Neural crest cell (in vitro differentiated cells): ENCODE results near the gene CMPK1. TPM values are rescaled to one million over a fixed set of nuclear protein-coding genes. Genes with fewer than 3 reads are reported as not detected.

Experiments
- DNase-seq: peaks from one replicate; pipeline ENCODE4 v3.0.0; 2021; ENCODE audit warnings: low read depth, mixed read lengths, low spot score
- H3K27ac Mint-ChIP-seq: one replicate; pipeline ENCODE4 v1.8.0; 2021; ENCODE audit warnings: mild to moderate bottlenecking, mixed read lengths; ENCODE audit not compliant: unreplicated experiment
- H3K27me3 Mint-ChIP-seq: 2 replicates; pipeline ENCODE4 v1.8.0; 2021; ENCODE audit warnings: low read depth, mild to moderate bottlenecking, mixed read lengths
- H3K36me3 Mint-ChIP-seq: 2 replicates; pipeline ENCODE4 v1.8.0; 2021; ENCODE audit warnings: low read depth, mild to moderate bottlenecking, mixed read lengths
- H3K4me1 Mint-ChIP-seq: 2 replicates; pipeline ENCODE4 v1.8.0; 2021; ENCODE audit warnings: mixed read lengths
- H3K4me3 Mint-ChIP-seq: one replicate; pipeline ENCODE4 v1.8.0; 2021; ENCODE audit warnings: mild to moderate bottlenecking, mixed read lengths
- H3K9me3 Mint-ChIP-seq: 2 replicates; pipeline ENCODE4 v1.8.0; 2021; ENCODE audit warnings: mixed read lengths
- CTCF ChIP-seq: fragments of 200-600 bp; sonication (generic); conservative IDR thresholded peaks from 2 replicates; pipeline ENCODE4 v1.5.0; 2021; ENCODE audit warnings: antibody characterized with exemption, mild to moderate bottlenecking
- total RNA-seq: library from RNA; stranded (reverse); gene quantifications from 2 replicates; pipeline ENCODE4 v1.2.1, GENCODE V29; 2021

Gene CMPK1
- total RNA-seq, 1 donor from 2014 or later: 59.3 TPM

GRCh38 chr1:47388030-47388890 lies 54.7 kb downstream of the CMPK1 start:
- TF ChIP-seq CTCF: no peak
- no peak overlapping the region for H3K4me3 Mint-ChIP-seq
- H3K4me1 Mint-ChIP-seq: peaks cover 5% of the 10 kb centered on the region
- no peaks in the 10 kb centered on the region for H3K9me3 Mint-ChIP-seq
- H3K27me3 Mint-ChIP-seq: peaks cover 20% of the 10 kb centered on the region
- no peak for DNase-seq
- no peaks in the 10 kb centered on the region for H3K36me3 Mint-ChIP-seq
- H3K27ac Mint-ChIP-seq: no peak overlapping the region

GRCh38 chr1:47388891-47389238 lies 55.3 kb downstream of the CMPK1 start:
- no peaks in the 10 kb centered on the region for H3K9me3 Mint-ChIP-seq
- TF ChIP-seq CTCF: peak; percentile 86
- H3K36me3 Mint-ChIP-seq: no peaks in the 10 kb centered on the region
- peak overlapping the region; percentile 72 for H3K4me3 Mint-ChIP-seq
- H3K27ac Mint-ChIP-seq: no peak overlapping the region
- H3K27me3 Mint-ChIP-seq: peaks cover 23% of the 10 kb centered on the region
- peaks cover 5% of the 10 kb centered on the region for H3K4me1 Mint-ChIP-seq
- DNase-seq: peak; percentile 73

GRCh38 chr1:47389731-47390130 lies 56.1 kb downstream of the CMPK1 start:
- TF ChIP-seq CTCF: no peak
- Mint-ChIP-seq H3K4me1 (peaks cover 5% of the 10 kb centered on the region), H3K4me3 (no peak overlapping the region), H3K27me3 (peaks cover 25% of the 10 kb centered on the region), H3K9me3 (no peaks in the 10 kb centered on the region), H3K36me3 (no peaks in the 10 kb centered on the region), H3K27ac (no peak overlapping the region)
- no peak for DNase-seq

- Mint-ChIP-seq H3K4me1 (peaks cover 12% of the 10 kb centered on the region), H3K4me3 (no peak overlapping the region), H3K27me3 (peaks cover 25% of the 10 kb centered on the region), H3K9me3 (no peaks in the 10 kb centered on the region), H3K27ac (no peak overlapping the region), H3K36me3 (no peaks in the 10 kb centered on the region)
- no peak for DNase-seq
- TF ChIP-seq CTCF: no peak
These were observed 57.3 kb downstream of the CMPK1 start for GRCh38 chr1:47390843-47391242.

GRCh38 chr1:47393141-47393540 lies 59.6 kb downstream of the CMPK1 start:
- no peak for TF ChIP-seq CTCF
- peaks cover 21% of the 10 kb centered on the region for H3K27me3 Mint-ChIP-seq
- no peaks in the 10 kb centered on the region for H3K36me3 Mint-ChIP-seq
- no peaks in the 10 kb centered on the region for H3K9me3 Mint-ChIP-seq
- no peak for DNase-seq
- H3K27ac Mint-ChIP-seq: no peak overlapping the region
- H3K4me3 Mint-ChIP-seq: no peak overlapping the region
- H3K4me1 Mint-ChIP-seq: peaks cover 12% of the 10 kb centered on the region
